ENCODE measurements around the gene HS3ST3B1.

The HS3ST3B1 gene

GRCh38 chr17:14374268-14374667, 73.4 kb downstream of the HS3ST3B1 start:
- no peak for DNase-seq (ENCODE audit: low read depth in 1 of 2, low spot score in 1 of 2)
- Histone ChIP-seq H3K27me3 (ENCODE audit: insufficient read depth, poor library complexity, severe bottlenecking) (no peaks in the 10 kb centered on the region), H3K4me3 (replicated peaks; ENCODE audit: insufficient read depth, low read length) (no peak overlapping the region), H3K27ac (replicated peaks) (no peak overlapping the region)
- TF ChIP-seq REST (IDR thresholded peaks at IDR 0.05; ENCODE audit: insufficient replicate concordance, low read depth) (no peak), SPI1 (IDR thresholded peaks at IDR 0.05; ENCODE audit: borderline replicate concordance, low read depth) (no peak), CTCF (IDR thresholded peaks at IDR 0.05; ENCODE audit: insufficient read depth, low read length) (no peak), GABPA (IDR thresholded peaks at IDR 0.05; ENCODE audit: low read depth) (no peak), POLR2AphosphoS5 (IDR thresholded peaks at IDR 0.05; ENCODE audit: low read depth) (no peak)

GRCh38 chr17:14376666-14377065, 75.8 kb downstream of the HS3ST3B1 start:
- TF ChIP-seq POLR2AphosphoS5 (IDR thresholded peaks at IDR 0.05; ENCODE audit: low read depth) = no peak
- TF ChIP-seq GABPA (IDR thresholded peaks at IDR 0.05; ENCODE audit: low read depth) = no peak
- TF ChIP-seq REST (IDR thresholded peaks at IDR 0.05; ENCODE audit: insufficient replicate concordance, low read depth) = no peak
- no peak for TF ChIP-seq CTCF (IDR thresholded peaks at IDR 0.05; ENCODE audit: insufficient read depth, low read length)
- TF ChIP-seq SPI1 (IDR thresholded peaks at IDR 0.05; ENCODE audit: borderline replicate concordance, low read depth) = no peak
- no peak for DNase-seq (ENCODE audit: low read depth in 1 of 2, low spot score in 1 of 2)
- Histone ChIP-seq H3K27me3 (ENCODE audit: insufficient read depth, poor library complexity, severe bottlenecking) (no peaks in the 10 kb centered on the region), H3K4me3 (replicated peaks; ENCODE audit: insufficient read depth, low read length) (no peak overlapping the region), H3K27ac (replicated peaks) (no peak overlapping the region)

GRCh38 chr17:14381606-14382005, 80.7 kb downstream of the HS3ST3B1 start:
- Histone ChIP-seq H3K27me3 (ENCODE audit: insufficient read depth, poor library complexity, severe bottlenecking) (no peaks in the 10 kb centered on the region), H3K27ac (replicated peaks) (no peak overlapping the region), H3K4me3 (replicated peaks; ENCODE audit: insufficient read depth, low read length) (no peak overlapping the region)
- DNase-seq (ENCODE audit: low read depth in 1 of 2, low spot score in 1 of 2) = no peak
- TF ChIP-seq POLR2AphosphoS5 (IDR thresholded peaks at IDR 0.05; ENCODE audit: low read depth) = no peak
- no peak for TF ChIP-seq CTCF (IDR thresholded peaks at IDR 0.05; ENCODE audit: insufficient read depth, low read length)
- no peak for TF ChIP-seq GABPA (IDR thresholded peaks at IDR 0.05; ENCODE audit: low read depth)
- TF ChIP-seq REST (IDR thresholded peaks at IDR 0.05; ENCODE audit: insufficient replicate concordance, low read depth) = no peak
- no peak for TF ChIP-seq SPI1 (IDR thresholded peaks at IDR 0.05; ENCODE audit: borderline replicate concordance, low read depth)

Data from HL-60 (cell line).